HL-60 (cell line): ENCODE results near the gene FILIP1L.

Experiments used
- DNase-seq, 2 experiments: peaks; one replicate each; pipeline ENCODE4 v3.0.0-alpha.2; 2010 to 2020; ENCODE audit warnings: low read depth in 1 of 2, low spot score in 1 of 2
- H3K27ac ChIP-seq: fragments of 250-450 bp; sonication (Bioruptor Pico); replicated peaks from 2 replicates; pipeline ENCODE4 v1.5.1; 2020; ENCODE audit warnings: mild to moderate bottlenecking, moderate library complexity
- H3K27me3 ChIP-seq: fragments of 250-450 bp; sonication (Bioruptor Pico); 2 replicates; pipeline ENCODE4 v1.5.1; 2021; ENCODE audit warnings: mild to moderate bottlenecking, moderate library complexity; ENCODE audit not compliant: insufficient read depth, poor library complexity, severe bottlenecking
- H3K4me3 ChIP-seq: replicated peaks from 2 replicates; pipeline ENCODE4 v1.5.1; 2011; ENCODE audit warnings: mild to moderate bottlenecking, control low read depth, low read length; ENCODE audit not compliant: insufficient read depth
- GABPA ChIP-seq: IDR thresholded peaks from 2 replicates; pipeline ENCODE4 v1.6.1; 2012; ENCODE audit warnings: low read depth
- POLR2AphosphoS5 ChIP-seq: IDR thresholded peaks from 2 replicates; pipeline ENCODE4 v1.6.1; 2012; ENCODE audit warnings: low read depth
- SPI1 ChIP-seq: IDR thresholded peaks from 2 replicates; pipeline ENCODE4 v1.6.1; 2012; ENCODE audit warnings: low read depth, mild to moderate bottlenecking, borderline replicate concordance
- TF ChIP-seq, protein P1 (sequence below): IDR thresholded peaks from one replicate; pipeline ENCODE4 v1.5.1; 2011; ENCODE audit warnings: low read length, control low read depth, inconsistent platforms; ENCODE audit not compliant: insufficient read depth
- TF ChIP-seq, protein P2 (sequence below): IDR thresholded peaks from 2 replicates; pipeline ENCODE4 v1.6.1; 2012; ENCODE audit warnings: low read depth; ENCODE audit not compliant: insufficient replicate concordance

The FILIP1L gene

DNA sequence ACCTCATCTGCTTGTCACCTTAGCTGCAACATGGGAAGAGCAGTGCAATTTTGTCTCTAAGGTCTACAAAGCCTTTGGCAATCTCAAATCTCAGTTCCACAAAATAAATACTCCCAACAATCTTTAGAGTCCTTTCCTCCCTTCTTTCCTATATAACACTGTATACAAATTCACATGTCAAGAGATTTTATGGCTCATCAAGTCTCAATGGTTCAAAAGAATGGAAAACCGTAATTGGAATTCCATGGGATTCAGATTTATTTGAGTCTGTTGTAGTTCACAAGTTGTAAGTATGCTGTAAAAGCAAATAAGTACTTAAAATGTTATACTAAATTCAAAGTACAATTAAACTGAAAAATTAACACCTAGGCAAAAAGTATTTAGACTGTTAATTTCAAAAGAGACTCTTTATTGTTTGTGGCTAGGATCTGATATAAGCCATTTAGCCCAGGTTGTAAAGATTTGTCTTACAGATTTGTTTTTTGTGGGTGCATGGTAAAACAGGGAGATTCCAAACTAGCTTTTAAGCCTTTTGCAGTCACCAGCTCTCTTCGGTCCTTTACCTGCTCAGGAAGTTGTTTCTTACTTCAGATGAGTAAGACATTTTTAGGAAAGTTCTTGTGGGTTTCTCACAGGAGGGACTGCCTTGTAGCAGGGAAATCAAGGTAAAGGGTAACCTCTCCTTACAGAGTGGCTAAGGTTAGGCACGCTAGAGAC is 246.5 kb downstream of the FILIP1L start:
- H3K4me3 ChIP-seq = no peak overlapping the region
- no peaks in the 10 kb centered on the region for H3K27me3 ChIP-seq
- no peak overlapping the region for H3K27ac ChIP-seq
- TF ChIP-seq SPI1 (no peak), GABPA (no peak), POLR2AphosphoS5 (no peak)
- TF ChIP-seq, protein P1, sequence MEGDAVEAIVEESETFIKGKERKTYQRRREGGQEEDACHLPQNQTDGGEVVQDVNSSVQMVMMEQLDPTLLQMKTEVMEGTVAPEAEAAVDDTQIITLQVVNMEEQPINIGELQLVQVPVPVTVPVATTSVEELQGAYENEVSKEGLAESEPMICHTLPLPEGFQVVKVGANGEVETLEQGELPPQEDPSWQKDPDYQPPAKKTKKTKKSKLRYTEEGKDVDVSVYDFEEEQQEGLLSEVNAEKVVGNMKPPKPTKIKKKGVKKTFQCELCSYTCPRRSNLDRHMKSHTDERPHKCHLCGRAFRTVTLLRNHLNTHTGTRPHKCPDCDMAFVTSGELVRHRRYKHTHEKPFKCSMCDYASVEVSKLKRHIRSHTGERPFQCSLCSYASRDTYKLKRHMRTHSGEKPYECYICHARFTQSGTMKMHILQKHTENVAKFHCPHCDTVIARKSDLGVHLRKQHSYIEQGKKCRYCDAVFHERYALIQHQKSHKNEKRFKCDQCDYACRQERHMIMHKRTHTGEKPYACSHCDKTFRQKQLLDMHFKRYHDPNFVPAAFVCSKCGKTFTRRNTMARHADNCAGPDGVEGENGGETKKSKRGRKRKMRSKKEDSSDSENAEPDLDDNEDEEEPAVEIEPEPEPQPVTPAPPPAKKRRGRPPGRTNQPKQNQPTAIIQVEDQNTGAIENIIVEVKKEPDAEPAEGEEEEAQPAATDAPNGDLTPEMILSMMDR = no peak
- TF ChIP-seq, protein P2, sequence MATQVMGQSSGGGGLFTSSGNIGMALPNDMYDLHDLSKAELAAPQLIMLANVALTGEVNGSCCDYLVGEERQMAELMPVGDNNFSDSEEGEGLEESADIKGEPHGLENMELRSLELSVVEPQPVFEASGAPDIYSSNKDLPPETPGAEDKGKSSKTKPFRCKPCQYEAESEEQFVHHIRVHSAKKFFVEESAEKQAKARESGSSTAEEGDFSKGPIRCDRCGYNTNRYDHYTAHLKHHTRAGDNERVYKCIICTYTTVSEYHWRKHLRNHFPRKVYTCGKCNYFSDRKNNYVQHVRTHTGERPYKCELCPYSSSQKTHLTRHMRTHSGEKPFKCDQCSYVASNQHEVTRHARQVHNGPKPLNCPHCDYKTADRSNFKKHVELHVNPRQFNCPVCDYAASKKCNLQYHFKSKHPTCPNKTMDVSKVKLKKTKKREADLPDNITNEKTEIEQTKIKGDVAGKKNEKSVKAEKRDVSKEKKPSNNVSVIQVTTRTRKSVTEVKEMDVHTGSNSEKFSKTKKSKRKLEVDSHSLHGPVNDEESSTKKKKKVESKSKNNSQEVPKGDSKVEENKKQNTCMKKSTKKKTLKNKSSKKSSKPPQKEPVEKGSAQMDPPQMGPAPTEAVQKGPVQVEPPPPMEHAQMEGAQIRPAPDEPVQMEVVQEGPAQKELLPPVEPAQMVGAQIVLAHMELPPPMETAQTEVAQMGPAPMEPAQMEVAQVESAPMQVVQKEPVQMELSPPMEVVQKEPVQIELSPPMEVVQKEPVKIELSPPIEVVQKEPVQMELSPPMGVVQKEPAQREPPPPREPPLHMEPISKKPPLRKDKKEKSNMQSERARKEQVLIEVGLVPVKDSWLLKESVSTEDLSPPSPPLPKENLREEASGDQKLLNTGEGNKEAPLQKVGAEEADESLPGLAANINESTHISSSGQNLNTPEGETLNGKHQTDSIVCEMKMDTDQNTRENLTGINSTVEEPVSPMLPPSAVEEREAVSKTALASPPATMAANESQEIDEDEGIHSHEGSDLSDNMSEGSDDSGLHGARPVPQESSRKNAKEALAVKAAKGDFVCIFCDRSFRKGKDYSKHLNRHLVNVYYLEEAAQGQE = no peak
- no peak for DNase-seq

DNA sequence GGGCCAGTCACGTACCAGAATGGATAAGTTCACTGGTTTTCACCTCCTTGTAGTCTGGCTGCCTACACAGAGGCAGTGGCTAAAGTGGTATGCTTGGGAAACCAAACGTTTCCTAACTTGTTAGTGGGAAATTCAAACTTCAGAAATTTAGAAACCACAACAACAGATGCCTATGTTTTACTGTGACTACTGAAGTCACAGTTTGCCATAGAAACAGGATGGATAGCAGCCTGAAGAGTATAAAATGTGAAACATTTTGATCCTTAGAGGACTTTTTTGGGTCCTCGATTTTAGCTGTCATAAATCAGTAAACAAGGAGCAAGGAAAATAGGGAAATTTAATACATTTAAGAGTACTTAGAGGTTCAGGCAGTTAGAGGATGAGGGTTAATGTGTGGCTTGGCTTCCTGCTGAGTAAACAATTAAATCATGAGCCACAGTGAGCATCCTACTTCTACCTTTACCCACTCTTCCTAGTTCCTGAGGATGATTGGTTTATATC is 248.0 kb downstream of the FILIP1L start:
- Histone ChIP-seq H3K27me3 (no peaks in the 10 kb centered on the region), H3K27ac (peak overlapping the region; percentile 29), H3K4me3 (no peak overlapping the region)
- TF ChIP-seq, protein P1 = no peak
- no peak for TF ChIP-seq SPI1
- TF ChIP-seq, protein P2 = no peak
- no peak for TF ChIP-seq GABPA
- no peak for TF ChIP-seq POLR2AphosphoS5
- DNase-seq = peak in 1 of 2 experiments; percentile 55

DNA sequence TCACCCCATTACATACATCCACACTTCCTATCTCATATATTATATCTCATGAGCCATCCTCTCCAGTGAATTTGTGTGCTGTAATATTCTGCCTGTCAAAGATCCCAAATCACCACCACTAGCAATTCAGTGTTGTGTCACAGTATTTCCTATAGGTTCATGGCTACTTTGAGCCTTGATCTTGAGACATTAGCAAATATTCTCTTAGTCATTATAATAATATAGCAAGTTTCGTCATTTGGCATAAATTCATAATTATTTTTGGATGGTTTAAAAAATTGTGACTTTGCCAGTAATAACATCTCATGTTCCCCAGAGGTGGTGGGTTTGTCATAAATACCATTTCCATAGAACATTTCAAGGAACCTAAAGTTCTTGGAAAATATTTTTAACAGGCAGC is 249.0 kb downstream of the FILIP1L start:
- no peak for DNase-seq
- no peaks in the 10 kb centered on the region for H3K27me3 ChIP-seq
- TF ChIP-seq POLR2AphosphoS5 = no peak
- TF ChIP-seq GABPA = no peak
- TF ChIP-seq, protein P1 = no peak
- TF ChIP-seq SPI1 = no peak
- TF ChIP-seq, protein P2 = no peak
- no peak overlapping the region for H3K4me3 ChIP-seq
- no peak overlapping the region for H3K27ac ChIP-seq
